GM21367 (cell line): ENCODE measurements around the gene FBXL20.

ENCODE experiments used
- ATAC-seq: cut with Tn5 transposase; IDR thresholded peaks from one replicate; pipeline ENCODE4 v1.9.1; 2021; ENCODE audit not compliant: unreplicated experiment

Gene FBXL20

DNA sequence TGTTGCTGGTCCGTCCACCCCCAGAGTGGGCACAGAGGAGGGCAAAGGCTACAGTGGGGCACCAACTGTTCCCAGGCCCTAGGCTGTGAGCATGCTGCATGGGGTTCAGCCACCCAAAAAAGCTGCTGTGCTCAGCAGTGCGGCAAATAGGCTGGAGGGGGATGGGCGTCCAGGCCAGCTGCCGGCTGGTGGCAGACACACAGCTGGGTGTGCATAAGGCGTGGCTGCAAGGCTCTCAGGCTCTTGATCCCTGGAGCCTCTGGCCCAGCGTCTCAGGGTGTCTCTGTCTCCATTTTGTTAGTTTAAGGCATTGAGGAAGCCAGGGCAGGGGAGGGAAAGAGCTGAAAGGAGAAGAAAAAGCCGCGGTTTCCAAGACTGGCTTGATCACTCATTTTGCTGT, 192.5 kb downstream of the FBXL20 start:
- ATAC-seq: no peak

GRCh38 chr17:39208136-39208535, 193.3 kb downstream of the FBXL20 start:
- no peak for ATAC-seq

- ATAC-seq: no peak
These were observed 196.3 kb downstream of the FBXL20 start for GRCh38 chr17:39205112-39205526.

DNA sequence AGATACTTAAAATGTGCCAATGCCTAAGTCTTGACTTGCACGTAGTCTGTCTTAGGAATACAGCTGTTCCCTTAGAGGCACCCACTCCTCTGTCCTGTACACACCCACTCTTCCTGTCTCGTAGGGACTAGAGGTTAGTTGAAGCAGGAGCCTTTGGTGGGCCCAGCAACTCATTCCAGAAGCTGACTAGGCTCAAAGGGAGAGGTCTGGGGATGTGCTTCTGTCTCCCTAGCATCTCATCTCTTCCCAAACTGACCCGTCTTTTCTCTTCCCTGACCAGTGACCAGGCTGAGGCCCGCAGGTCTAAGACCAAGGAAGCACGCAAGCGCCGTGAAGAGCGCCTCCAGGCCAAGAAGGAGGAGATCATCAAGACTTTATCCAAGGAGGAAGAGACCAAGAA, 197.2 kb downstream of the FBXL20 start:
- ATAC-seq: no peak
